Mucosa of stomach (tissue), 1 donor: ENCODE measurements around the gene PDE11A.

Source experiments
- H3K27me3 ChIP-seq: one replicate; pipeline ENCODE4 v1.7.0; 2013; ENCODE audit warnings: mild to moderate bottlenecking, low read length; ENCODE audit not compliant: control insufficient read depth, insufficient read depth
- H3K36me3 ChIP-seq: one replicate; pipeline ENCODE4 v1.7.0; 2013; ENCODE audit warnings: low read length; ENCODE audit not compliant: control insufficient read depth, insufficient read depth
- H3K4me1 ChIP-seq: one replicate; pipeline ENCODE4 v1.7.0; 2013; ENCODE audit warnings: mild to moderate bottlenecking, low read length; ENCODE audit not compliant: control insufficient read depth, insufficient read depth
- H3K4me3 ChIP-seq: one replicate; pipeline ENCODE4 v1.7.0; 2013; ENCODE audit warnings: low read length
- H3K9ac ChIP-seq: one replicate; pipeline ENCODE4 v1.7.0; 2013; ENCODE audit warnings: mild to moderate bottlenecking, low read length, moderate library complexity
- H3K9me3 ChIP-seq: one replicate; pipeline ENCODE4 v1.7.0; 2013; ENCODE audit warnings: mild to moderate bottlenecking, low read length, moderate library complexity; ENCODE audit not compliant: control insufficient read depth
- donor health status: Pancreatic carcinoma.

Gene PDE11A

GRCh38 chr2:177717831-177718618 is 354.6 kb downstream of the PDE11A start:
- no peaks in the 10 kb centered on the region for H3K36me3 ChIP-seq
- no peaks in the 10 kb centered on the region for H3K27me3 ChIP-seq
- H3K4me1 ChIP-seq, result no peaks in the 10 kb centered on the region
- H3K9ac ChIP-seq, result no peak overlapping the region
- H3K4me3 ChIP-seq, result no peak overlapping the region
- H3K9me3 ChIP-seq, result no peaks in the 10 kb centered on the region

GRCh38 chr2:177716484-177716883 is 356.1 kb downstream of the PDE11A start:
- H3K9ac ChIP-seq, result no peak overlapping the region
- no peaks in the 10 kb centered on the region for H3K27me3 ChIP-seq
- H3K4me3 ChIP-seq, result no peak overlapping the region
- H3K9me3 ChIP-seq, result no peaks in the 10 kb centered on the region
- H3K36me3 ChIP-seq, result no peaks in the 10 kb centered on the region
- H3K4me1 ChIP-seq, result no peaks in the 10 kb centered on the region

GRCh38 chr2:177715771-177716170 is 356.8 kb downstream of the PDE11A start:
- Histone ChIP-seq H3K27me3 (no peaks in the 10 kb centered on the region), H3K4me1 (no peaks in the 10 kb centered on the region), H3K36me3 (no peaks in the 10 kb centered on the region), H3K9me3 (no peaks in the 10 kb centered on the region), H3K4me3 (no peak overlapping the region), H3K9ac (no peak overlapping the region)

- H3K9ac ChIP-seq, result no peak overlapping the region
- H3K27me3 ChIP-seq, result no peaks in the 10 kb centered on the region
- no peak overlapping the region for H3K4me3 ChIP-seq
- H3K36me3 ChIP-seq, result no peaks in the 10 kb centered on the region
- no peaks in the 10 kb centered on the region for H3K4me1 ChIP-seq
- H3K9me3 ChIP-seq, result no peaks in the 10 kb centered on the region
Measured at GRCh38 chr2:177714704-177715103, 357.9 kb downstream of the PDE11A start.

- Histone ChIP-seq H3K4me1 (no peaks in the 10 kb centered on the region), H3K27me3 (no peaks in the 10 kb centered on the region), H3K36me3 (no peaks in the 10 kb centered on the region), H3K4me3 (no peak overlapping the region), H3K9ac (no peak overlapping the region), H3K9me3 (no peaks in the 10 kb centered on the region)
Measured at GRCh38 chr2:177712462-177712861, 360.1 kb downstream of the PDE11A start.

GRCh38 chr2:177711483-177712265 is 360.9 kb downstream of the PDE11A start:
- Histone ChIP-seq H3K4me1 (no peaks in the 10 kb centered on the region), H3K36me3 (no peaks in the 10 kb centered on the region), H3K27me3 (no peaks in the 10 kb centered on the region), H3K9me3 (no peaks in the 10 kb centered on the region), H3K9ac (no peak overlapping the region), H3K4me3 (no peak overlapping the region)

GRCh38 chr2:177710889-177711288 is 361.7 kb downstream of the PDE11A start:
- H3K36me3 ChIP-seq, result no peaks in the 10 kb centered on the region
- no peak overlapping the region for H3K4me3 ChIP-seq
- H3K9ac ChIP-seq, result no peak overlapping the region
- H3K9me3 ChIP-seq, result no peaks in the 10 kb centered on the region
- no peaks in the 10 kb centered on the region for H3K4me1 ChIP-seq
- H3K27me3 ChIP-seq, result no peaks in the 10 kb centered on the region

GRCh38 chr2:177709986-177710401 is 362.6 kb downstream of the PDE11A start:
- Histone ChIP-seq H3K4me1 (no peaks in the 10 kb centered on the region), H3K36me3 (no peaks in the 10 kb centered on the region), H3K4me3 (no peak overlapping the region), H3K27me3 (no peaks in the 10 kb centered on the region), H3K9me3 (no peaks in the 10 kb centered on the region), H3K9ac (no peak overlapping the region)

- H3K9me3 ChIP-seq, result no peaks in the 10 kb centered on the region
- H3K4me3 ChIP-seq, result no peak overlapping the region
- no peaks in the 10 kb centered on the region for H3K4me1 ChIP-seq
- no peaks in the 10 kb centered on the region for H3K27me3 ChIP-seq
- no peaks in the 10 kb centered on the region for H3K36me3 ChIP-seq
- no peak overlapping the region for H3K9ac ChIP-seq
Measured at GRCh38 chr2:177708660-177709444, 363.7 kb downstream of the PDE11A start.

- no peak overlapping the region for H3K9ac ChIP-seq
- no peaks in the 10 kb centered on the region for H3K4me1 ChIP-seq
- no peaks in the 10 kb centered on the region for H3K27me3 ChIP-seq
- H3K4me3 ChIP-seq, result no peak overlapping the region
- no peaks in the 10 kb centered on the region for H3K36me3 ChIP-seq
- no peaks in the 10 kb centered on the region for H3K9me3 ChIP-seq
Measured at GRCh38 chr2:177708106-177708505, 364.5 kb downstream of the PDE11A start.

GRCh38 chr2:177705511-177706173 is 366.9 kb downstream of the PDE11A start:
- Histone ChIP-seq H3K36me3 (no peaks in the 10 kb centered on the region), H3K27me3 (no peaks in the 10 kb centered on the region), H3K4me1 (no peaks in the 10 kb centered on the region), H3K9ac (no peak overlapping the region), H3K4me3 (no peak overlapping the region), H3K9me3 (no peaks in the 10 kb centered on the region)
